ENCODE results near the gene ELMO1.
A peak's percentile ranks its signal among the peaks of the same experiment; 100 is the strongest.

Gene ELMO1

GRCh38 chr7:37430171-37430570 is 18.5 kb downstream of the ELMO1 start:
- no peak for DNase-seq

- DNase-seq = no peak
Measured at GRCh38 chr7:37429435-37429791, 19.3 kb downstream of the ELMO1 start.

GRCh38 chr7:37428681-37429434 is 19.8 kb downstream of the ELMO1 start:
- no peak for DNase-seq

- no peak for DNase-seq
Measured at GRCh38 chr7:37427276-37427940, 21.3 kb downstream of the ELMO1 start.

GRCh38 chr7:37425498-37425897 is 23.2 kb downstream of the ELMO1 start:
- no peak for DNase-seq

GRCh38 chr7:37424995-37425394 is 23.7 kb downstream of the ELMO1 start:
- no peak for DNase-seq

- DNase-seq = no peak
Measured at GRCh38 chr7:37424521-37424920, 24.1 kb downstream of the ELMO1 start.

- DNase-seq = no peak
Measured at GRCh38 chr7:37421861-37422500, 26.7 kb downstream of the ELMO1 start.

GRCh38 chr7:37420946-37421695 is 27.5 kb downstream of the ELMO1 start:
- no peak for DNase-seq

GRCh38 chr7:37419496-37419895 is 29.2 kb downstream of the ELMO1 start:
- DNase-seq = no peak

GRCh38 chr7:37418381-37418780 is 30.3 kb downstream of the ELMO1 start:
- no peak for DNase-seq

- no peak for DNase-seq
Measured at GRCh38 chr7:37417107-37417474, 31.6 kb downstream of the ELMO1 start.

- DNase-seq = no peak
Measured at GRCh38 chr7:37416378-37417106, 32.1 kb downstream of the ELMO1 start.

- DNase-seq = no peak
Measured at GRCh38 chr7:37415629-37416028, 33.0 kb downstream of the ELMO1 start.

- no peak for DNase-seq
Measured at GRCh38 chr7:37414352-37414983, 34.2 kb downstream of the ELMO1 start.

- DNase-seq = peak in 1 of 5 donors; percentile 33
Measured at GRCh38 chr7:37411444-37412034, 37.1 kb downstream of the ELMO1 start.

- DNase-seq = peak in 1 of 5 donors; percentile 56
Measured at GRCh38 chr7:37410305-37411229, 38.1 kb downstream of the ELMO1 start.

- no peak for DNase-seq
Measured at GRCh38 chr7:37409461-37409860, 39.2 kb downstream of the ELMO1 start.

- DNase-seq = peak in 1 of 5 donors; percentile 51
Measured at GRCh38 chr7:37408291-37409228, 40.1 kb downstream of the ELMO1 start.
